ENCODE measurements around the gene LMBR1. TPM values are rescaled to one million over a fixed set of nuclear protein-coding genes. Genes with fewer than 3 reads are reported as not detected.

LMBR1 gene
- total and polyA plus RNA-seq, 2 donors (not counting 1 experiment from before 2014, with no cell fraction given) = 19.7 to 85.2 TPM

- no peak for TF ChIP-seq CTCF (IDR thresholded peaks at IDR 0.05)
- no peak for TF ChIP-seq EZH2 (IDR thresholded peaks at IDR 0.05; ENCODE audit: borderline replicate concordance, insufficient read depth, low read depth, low read length, poor library complexity, severe bottlenecking)
- H3K36me3 ChIP-seq (replicated peaks in 1 of 2; ENCODE audit: control extremely low read depth in 1 of 2, control insufficient read depth in 1 of 2, extremely low read depth in 1 of 2, insufficient read depth in 2 of 2, low read length in 1 of 2) = peaks cover 4% of the 10 kb centered on the region in 2 experiments
- ATAC-seq (ENCODE audit: low read depth) (no peak), DNase-seq (no peak)
- intact Hi-C loops (cut with micrococcal nuclease) = no loop called here
- H3K4me3 ChIP-seq (ENCODE audit: control extremely low read depth in 1 of 5, extremely low read depth in 1 of 5, insufficient read depth in 1 of 5, low read depth in 2 of 5, low read length in 4 of 5) = no peak overlapping the region
- Mint-ChIP-seq H3K4me3 (no peak overlapping the region), H3K27me3 (no peaks in the 10 kb centered on the region), H3K4me1 (no peaks in the 10 kb centered on the region), H3K9me3 (ENCODE audit: insufficient read depth) (no peaks in the 10 kb centered on the region), H3K27ac (no peak overlapping the region)
- CTCF ChIA-PET = no interaction called here
- no peaks in the 10 kb centered on the region for H3K4me1 ChIP-seq (ENCODE audit: control insufficient read depth in 2 of 2, insufficient read depth in 2 of 2, low read length in 2 of 2)
- WGBS (ENCODE audit: insufficient coverage) = no CpG with 5 or more reads among the region's 3 CpGs
- H3K9ac ChIP-seq (ENCODE audit: low read length) = no peak overlapping the region
- no peaks in the 10 kb centered on the region for H3K9me3 ChIP-seq (ENCODE audit: control extremely low read depth in 1 of 3, control insufficient read depth in 2 of 3, insufficient read depth in 1 of 3, low read length in 2 of 3)
- no peak overlapping the region for H3K27ac ChIP-seq (ENCODE audit: low read length in 2 of 2)
- H3K79me2 ChIP-seq (ENCODE audit: control insufficient read depth, insufficient read depth, low read length) = peaks cover 3% of the 10 kb centered on the region
- H3K27me3 ChIP-seq (replicated peaks in 1 of 4; ENCODE audit: control extremely low read depth in 1 of 4, control insufficient read depth in 3 of 4, insufficient read depth in 4 of 4, low read length in 3 of 4) = no peaks in the 10 kb centered on the region
- no peaks in the 10 kb centered on the region for H4K20me1 ChIP-seq (ENCODE audit: control insufficient read depth, insufficient read depth, low read length, poor library complexity, severe bottlenecking)
- no peak overlapping the region for H3K4me2 ChIP-seq (replicated peaks; ENCODE audit: low read depth, low read length, poor library complexity, severe bottlenecking)
- no peak overlapping the region for H2AFZ ChIP-seq (ENCODE audit: insufficient read depth, low read depth, low read length, poor library complexity, severe bottlenecking)
- POLR2A ChIA-PET = no interaction called here
These were observed 90.8 kb downstream of the LMBR1 start for GRCh38 chr7:156802214-156802613.

DNA sequence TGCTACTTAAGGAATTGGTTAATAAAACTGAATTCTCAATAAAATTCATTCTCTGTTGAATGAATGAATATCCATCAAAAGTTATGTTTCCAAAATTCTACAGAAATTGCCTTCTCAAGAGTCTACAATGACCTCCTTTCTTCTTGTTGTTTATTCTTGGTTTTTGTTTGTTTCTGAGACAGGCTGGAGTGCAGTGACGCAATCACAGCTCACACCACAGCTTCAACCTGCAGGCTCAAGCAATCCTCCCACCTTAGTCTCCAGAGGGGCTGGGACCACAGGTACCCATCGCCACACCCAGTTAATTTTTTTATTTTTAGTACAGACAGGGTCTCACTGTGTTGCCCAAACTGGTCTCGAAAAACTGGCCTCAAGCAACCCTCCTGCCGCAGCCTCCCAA, 97.6 kb downstream of the LMBR1 start:
- Histone ChIP-seq H3K4me2 (replicated peaks; ENCODE audit: low read depth, low read length, poor library complexity, severe bottlenecking) (no peak overlapping the region), H3K4me3 (ENCODE audit: control extremely low read depth in 1 of 5, extremely low read depth in 1 of 5, insufficient read depth in 1 of 5, low read depth in 2 of 5, low read length in 4 of 5) (no peak overlapping the region), H3K27me3 (replicated peaks in 1 of 4; ENCODE audit: control extremely low read depth in 1 of 4, control insufficient read depth in 3 of 4, insufficient read depth in 4 of 4, low read length in 3 of 4) (no peaks in the 10 kb centered on the region), H3K27ac (ENCODE audit: low read length in 2 of 2) (no peak overlapping the region), H3K4me1 (ENCODE audit: control insufficient read depth in 2 of 2, insufficient read depth in 2 of 2, low read length in 2 of 2) (no peaks in the 10 kb centered on the region), H3K9me3 (ENCODE audit: control extremely low read depth in 1 of 3, control insufficient read depth in 2 of 3, insufficient read depth in 1 of 3, low read length in 2 of 3) (no peaks in the 10 kb centered on the region), H3K79me2 (ENCODE audit: control insufficient read depth, insufficient read depth, low read length) (peaks cover 3% of the 10 kb centered on the region), H4K20me1 (ENCODE audit: control insufficient read depth, insufficient read depth, low read length, poor library complexity, severe bottlenecking) (no peaks in the 10 kb centered on the region), H3K9ac (ENCODE audit: low read length) (no peak overlapping the region), H3K36me3 (replicated peaks in 1 of 2; ENCODE audit: control extremely low read depth in 1 of 2, control insufficient read depth in 1 of 2, extremely low read depth in 1 of 2, insufficient read depth in 2 of 2, low read length in 1 of 2) (peaks cover 0 to 6% of the 10 kb centered on the region in 2 experiments), H2AFZ (ENCODE audit: insufficient read depth, low read depth, low read length, poor library complexity, severe bottlenecking) (no peak overlapping the region)
- no peak overlapping the region for H3K4me3 Mint-ChIP-seq
- intact Hi-C loops (cut with micrococcal nuclease) = no loop called here
- no peaks in the 10 kb centered on the region for H3K9me3 Mint-ChIP-seq (ENCODE audit: insufficient read depth)
- no peaks in the 10 kb centered on the region for H3K4me1 Mint-ChIP-seq
- 100% methylated on average over 3 of the region's 4 CpGs for WGBS (ENCODE audit: insufficient coverage)
- H3K27ac Mint-ChIP-seq = no peak overlapping the region
- TF ChIP-seq CTCF (IDR thresholded peaks at IDR 0.05) (no peak), EZH2 (IDR thresholded peaks at IDR 0.05; ENCODE audit: borderline replicate concordance, insufficient read depth, low read depth, low read length, poor library complexity, severe bottlenecking) (no peak)
- ATAC-seq (ENCODE audit: low read depth) = no peak
- ChIA-PET CTCF (no interaction called here), POLR2A (no interaction called here)
- no peaks in the 10 kb centered on the region for H3K27me3 Mint-ChIP-seq
- no peak for DNase-seq
